KMS-11 (cell line): Measurements from ENCODE around the gene FBXL17.

ENCODE experiments used
- H2AFZ ChIP-seq: fragments of 200-600 bp; sonication (generic); 2 replicates; pipeline ENCODE4 v1.6.1; 2016; ENCODE audit warnings: antibody characterized with exemption, mixed run types, low read depth
- H3K27ac ChIP-seq: fragments of 200-600 bp; sonication (generic); 2 replicates; pipeline ENCODE4 v1.6.1; 2016; ENCODE audit warnings: mild to moderate bottlenecking, mixed run types
- H3K27me3 ChIP-seq: fragments of 200-600 bp; sonication (generic); 2 replicates; pipeline ENCODE4 v1.6.1; 2017; ENCODE audit warnings: mild to moderate bottlenecking, low read depth, mixed run types, moderate library complexity; ENCODE audit not compliant: insufficient read depth
- H3K36me3 ChIP-seq: fragments of 200-600 bp; sonication (generic); 2 replicates; pipeline ENCODE4 v1.6.1; 2017; ENCODE audit warnings: mild to moderate bottlenecking, mixed run types; ENCODE audit not compliant: insufficient read depth
- H3K4me1 ChIP-seq: fragments of 200-600 bp; sonication (generic); 2 replicates; pipeline ENCODE4 v1.6.1; 2016; ENCODE audit warnings: mild to moderate bottlenecking, low read depth, mixed run types; ENCODE audit not compliant: poor library complexity, severe bottlenecking
- H3K4me2 ChIP-seq: fragments of 200-600 bp; sonication (generic); 2 replicates; pipeline ENCODE4 v1.7.0; 2016; ENCODE audit warnings: mild to moderate bottlenecking, mixed run types
- H3K4me3 ChIP-seq: fragments of 200-600 bp; sonication (generic); IDR thresholded peaks from 2 replicates; pipeline ENCODE4 v1.6.1; 2017; ENCODE audit warnings: low read depth, low read length, mixed read lengths; ENCODE audit not compliant: insufficient read depth
- H3K79me2 ChIP-seq: fragments of 200-600 bp; sonication (generic); 2 replicates; pipeline ENCODE4 v1.6.1; 2016; ENCODE audit warnings: low read depth, mixed run types; ENCODE audit not compliant: insufficient read depth
- H3K9ac ChIP-seq: fragments of 200-600 bp; sonication (generic); 2 replicates; pipeline ENCODE4 v1.6.1; 2016; ENCODE audit warnings: mild to moderate bottlenecking, mixed run types
- H4K20me1 ChIP-seq: fragments of 200-600 bp; sonication (generic); 2 replicates; pipeline ENCODE4 v1.6.1; 2016; ENCODE audit warnings: mild to moderate bottlenecking, mixed run types; ENCODE audit not compliant: insufficient read depth
- CTCF ChIP-seq: fragments of 200-600 bp; sonication (generic); conservative IDR thresholded peaks from 2 replicates; pipeline ENCODE4 v1.6.1; 2017; ENCODE audit warnings: low read depth, mild to moderate bottlenecking, antibody characterized with exemption, low read length, moderate library complexity, mixed read lengths

The FBXL17 gene

DNA sequence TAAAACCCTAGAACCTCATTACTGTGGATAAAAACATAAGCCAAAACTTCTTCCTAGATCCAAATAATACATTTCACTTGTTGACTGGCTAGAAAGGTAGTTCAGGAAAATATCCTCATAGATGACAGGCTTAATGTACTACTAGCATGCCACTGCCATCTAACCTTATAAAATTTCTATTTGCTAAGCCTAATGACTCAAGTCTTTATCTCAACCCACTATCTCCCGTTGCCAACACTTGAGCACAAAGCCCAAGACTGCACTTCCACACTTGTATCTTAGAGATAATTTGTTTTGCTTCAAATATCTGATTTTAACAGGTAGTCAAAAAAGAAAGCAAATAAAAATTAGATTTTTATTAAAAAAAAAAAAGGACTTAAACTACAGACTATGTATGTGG is 42.7 kb downstream of the FBXL17 start:
- Histone ChIP-seq H3K4me3 (no peak overlapping the region), H3K9ac (no peak overlapping the region), H3K4me1 (no peaks in the 10 kb centered on the region), H4K20me1 (no peaks in the 10 kb centered on the region), H3K36me3 (no peaks in the 10 kb centered on the region), H3K27ac (no peak overlapping the region), H3K27me3 (no peaks in the 10 kb centered on the region), H3K4me2 (no peak overlapping the region), H3K79me2 (no peaks in the 10 kb centered on the region), H2AFZ (no peak overlapping the region)
- TF ChIP-seq CTCF: no peak

DNA sequence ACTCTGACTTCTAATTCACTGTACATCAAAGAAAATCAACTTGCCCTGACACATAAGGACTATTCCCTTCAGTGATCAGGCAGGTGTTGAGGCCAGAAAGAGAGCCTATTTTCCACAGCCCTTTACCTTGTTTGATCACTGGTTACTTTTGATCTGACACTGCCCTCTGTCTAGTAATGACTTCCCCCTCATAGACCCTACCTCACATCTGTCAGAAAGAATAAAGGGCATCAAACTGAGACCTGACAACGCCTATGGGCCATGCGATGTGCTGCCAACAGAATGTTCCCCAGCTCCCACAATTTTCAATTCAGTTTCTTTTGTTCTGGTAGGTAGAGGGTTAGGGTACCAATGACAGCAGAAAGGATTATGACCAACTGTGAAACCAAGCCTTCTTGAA is 47.7 kb downstream of the FBXL17 start:
- H3K4me1 ChIP-seq: no peaks in the 10 kb centered on the region
- H3K27ac ChIP-seq: no peak overlapping the region
- H2AFZ ChIP-seq: no peak overlapping the region
- no peaks in the 10 kb centered on the region for H3K27me3 ChIP-seq
- no peaks in the 10 kb centered on the region for H4K20me1 ChIP-seq
- TF ChIP-seq CTCF: no peak
- H3K4me3 ChIP-seq: no peak overlapping the region
- no peak overlapping the region for H3K4me2 ChIP-seq
- H3K9ac ChIP-seq: no peak overlapping the region
- H3K36me3 ChIP-seq: no peaks in the 10 kb centered on the region
- H3K79me2 ChIP-seq: no peaks in the 10 kb centered on the region

DNA sequence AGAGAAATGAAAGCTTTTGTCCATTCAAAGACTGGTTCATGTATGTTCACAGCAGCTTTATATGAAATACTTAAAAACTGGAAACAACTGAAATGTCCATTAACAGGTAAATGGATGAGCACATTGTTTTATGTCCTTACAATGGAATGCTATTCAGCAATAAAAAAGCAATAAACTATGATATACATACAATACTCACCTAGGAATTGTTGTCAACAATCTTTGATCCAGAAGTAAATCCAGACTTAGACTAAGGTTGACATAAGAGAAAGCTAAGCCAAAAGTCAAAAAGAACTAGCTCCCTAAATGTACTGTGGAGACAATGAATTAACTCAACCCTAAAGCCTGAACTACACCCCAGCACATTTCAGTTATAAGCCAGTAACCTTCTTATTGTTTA is 54.9 kb downstream of the FBXL17 start:
- no peak overlapping the region for H3K4me2 ChIP-seq
- TF ChIP-seq CTCF: no peak

GRCh38 chr5:108324886-108325285 is 57.0 kb downstream of the FBXL17 start:
- TF ChIP-seq CTCF: no peak
- Histone ChIP-seq H3K27ac (no peak overlapping the region), H3K4me2 (no peak overlapping the region)

More for the DNA sequence above, 54.9 kb downstream of the FBXL17 start:
- Histone ChIP-seq H3K4me1 (no peaks in the 10 kb centered on the region), H3K79me2 (no peaks in the 10 kb centered on the region), H4K20me1 (no peaks in the 10 kb centered on the region), H3K27me3 (no peaks in the 10 kb centered on the region), H3K9ac (no peak overlapping the region), H3K4me3 (no peak overlapping the region), H2AFZ (no peak overlapping the region), H3K27ac (no peak overlapping the region), H3K36me3 (no peaks in the 10 kb centered on the region)

More at GRCh38 chr5:108324886-108325285, 57.0 kb downstream of the FBXL17 start:
- no peaks in the 10 kb centered on the region for H3K27me3 ChIP-seq
- H3K4me1 ChIP-seq: no peaks in the 10 kb centered on the region
- no peaks in the 10 kb centered on the region for H4K20me1 ChIP-seq
- H3K4me3 ChIP-seq: no peak overlapping the region
- no peak overlapping the region for H3K9ac ChIP-seq
- H3K79me2 ChIP-seq: no peaks in the 10 kb centered on the region
- no peak overlapping the region for H2AFZ ChIP-seq
- H3K36me3 ChIP-seq: no peaks in the 10 kb centered on the region
